Transverse colon (tissue), 4 donors: Measurements from ENCODE around the gene CSNK1D. TPM values are rescaled to one million over a fixed set of nuclear protein-coding genes. Genes with fewer than 3 reads are reported as not detected.

ENCODE experiments used
- DNase-seq: peaks from one replicate; pipeline ENCODE4 v3.0.0-alpha.2; 2019
- H3K27ac ChIP-seq, 4 donors: fragments of 200-600 bp; sonication (generic); 2 replicates each; pipeline ENCODE4 v1.5.1; 2016 to 2018; ENCODE audit warnings: inconsistent platforms in 4 of 4
- H3K27me3 ChIP-seq: fragments of 200-600 bp; sonication (generic); 2 replicates; pipeline ENCODE4 v1.5.1; 2017; ENCODE audit warnings: inconsistent platforms
- H3K36me3 ChIP-seq, 4 donors: fragments of 200-600 bp; sonication (generic); 2 replicates each; pipeline ENCODE4 v1.5.1; 2017 to 2019; ENCODE audit warnings: inconsistent platforms in 4 of 4
- H3K4me1 ChIP-seq, 4 donors: fragments of 200-600 bp; sonication (generic); 2 replicates each; pipeline ENCODE4 v1.5.1; 2017 to 2020; ENCODE audit warnings: inconsistent platforms in 4 of 4
- H3K4me3 ChIP-seq, 4 donors: fragments of 200-600 bp; sonication (generic); 1 replicate in 1 of 4; 2 replicates in 3 of 4; pipeline versions ENCODE4 v1.5.1 to v1.6.1; 2017 to 2019; ENCODE audit warnings: inconsistent platforms in 4 of 4
- H3K9me3 ChIP-seq, 2 donors: fragments of 200-600 bp; sonication (generic); 2 replicates each; pipeline ENCODE4 v1.5.1; 2017 to 2019; ENCODE audit warnings: inconsistent platforms in 2 of 2
- EP300 ChIP-seq: sonication (generic); formaldehyde crosslinking; IDR thresholded peaks from one replicate; pipeline ENCODE4 v1.6.1; 2017; ENCODE audit warnings: antibody characterized with exemption, low read depth
- POLR2A ChIP-seq: fragments of 450-650 bp; IDR thresholded peaks from one replicate; pipeline ENCODE4 v1.6.1; 2016; ENCODE audit warnings: antibody characterized with exemption, mild to moderate bottlenecking, moderate library complexity
- POLR2AphosphoS5 ChIP-seq, 3 donors: sonication (generic); formaldehyde crosslinking; IDR thresholded peaks; one replicate each; pipeline ENCODE4 v1.6.1; 2016; ENCODE audit warnings: antibody characterized with exemption in 3 of 3
- WGBS, 2 donors: methylation state at CpG; one replicate each; pipeline ENCODE4 v1.1.5; 2018; ENCODE audit warnings: low coverage in 1 of 2; 5-methylcytosine and 5-hydroxymethylcytosine counted together
- in situ Hi-C, 4 donors: fragments of 200-750 bp; cut with MboI; loops; one replicate each; pipeline versions ENCODE4 v1.15.0 to v1.15.1; 2017; ENCODE audit warnings: low sequenced_read_pairs in 3 of 4, low pct_ligation_motif_present in 1 of 4, low pct_unique_long_range_greater_than_20kb in 1 of 4
- intact Hi-C: fragments of 100-400 bp; cut with DNase I; formaldehyde crosslinking; loops from one replicate; pipeline ENCODE4 v1.15.1; 2023; ENCODE audit warnings: low total_unique reads
- total RNA-seq, 4 donors: library from RNA; depleted of rRNA; stranded (reverse); fragments of >200 nt; gene quantifications; one replicate each; pipeline ENCODE4 v1.1.0, GENCODE V29; 2016
- TF ChIP-seq, protein P1 (sequence below), 5 experiments: fragments of 200-600 bp in 3 of 5; fragments of 450-650 bp in 2 of 5; sonication (generic) in 3 of 5; IDR thresholded peaks; 1 replicate in 2 of 5; 2 replicates in 3 of 5; pipeline ENCODE4 v1.5.1; 2016 to 2017; ENCODE audit warnings: antibody characterized with exemption in 5 of 5, inconsistent platforms in 3 of 5, mild to moderate bottlenecking in 2 of 5, moderate library complexity in 1 of 5

The CSNK1D gene
- total RNA-seq, 4 donors from 2014 or later = 86.0 to 230 (median 148) TPM

DNA sequence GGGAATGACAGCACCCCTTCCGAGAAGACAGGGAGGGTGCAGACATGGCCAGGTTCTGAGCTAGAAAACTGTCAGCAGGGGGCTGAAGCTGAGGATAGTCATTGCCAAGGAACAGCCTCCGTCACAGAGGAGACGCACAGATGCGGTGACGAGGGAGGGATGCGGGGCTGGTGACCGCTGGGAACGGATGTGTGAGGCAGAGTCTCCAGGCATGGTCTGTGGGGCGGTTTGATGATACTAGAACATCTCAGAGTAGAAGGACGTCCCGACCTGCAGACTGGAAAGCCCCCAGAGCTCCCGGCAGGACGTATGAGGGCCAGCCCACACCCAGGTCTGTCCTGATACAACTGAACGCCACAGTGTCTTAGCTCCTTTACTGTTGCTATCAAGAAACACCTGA lies 1.8 kb upstream of the CSNK1D start:
- 93 to 94% methylated on average over 13 to 14 of the region's 14 CpGs for WGBS, 2 donors
- Histone ChIP-seq H3K9me3 (no peaks in the 10 kb centered on the region), H3K27me3 (no peaks in the 10 kb centered on the region), H3K27ac (no peak overlapping the region), H3K4me1 (peaks cover 22 to 35% (median 30%) of the 10 kb centered on the region in 4 donors), H3K4me3 (no peak overlapping the region), H3K36me3 (peaks cover 0 to 7% (median 0%) of the 10 kb centered on the region in 4 donors)
- intact Hi-C loops = no loop called here
- no peak for DNase-seq
- in situ Hi-C loops = no loop called here
- TF ChIP-seq EP300 (no peak), POLR2AphosphoS5 (IDR thresholded peaks at IDR 0.05) (no peak), POLR2A (no peak)
- TF ChIP-seq, protein P1, sequence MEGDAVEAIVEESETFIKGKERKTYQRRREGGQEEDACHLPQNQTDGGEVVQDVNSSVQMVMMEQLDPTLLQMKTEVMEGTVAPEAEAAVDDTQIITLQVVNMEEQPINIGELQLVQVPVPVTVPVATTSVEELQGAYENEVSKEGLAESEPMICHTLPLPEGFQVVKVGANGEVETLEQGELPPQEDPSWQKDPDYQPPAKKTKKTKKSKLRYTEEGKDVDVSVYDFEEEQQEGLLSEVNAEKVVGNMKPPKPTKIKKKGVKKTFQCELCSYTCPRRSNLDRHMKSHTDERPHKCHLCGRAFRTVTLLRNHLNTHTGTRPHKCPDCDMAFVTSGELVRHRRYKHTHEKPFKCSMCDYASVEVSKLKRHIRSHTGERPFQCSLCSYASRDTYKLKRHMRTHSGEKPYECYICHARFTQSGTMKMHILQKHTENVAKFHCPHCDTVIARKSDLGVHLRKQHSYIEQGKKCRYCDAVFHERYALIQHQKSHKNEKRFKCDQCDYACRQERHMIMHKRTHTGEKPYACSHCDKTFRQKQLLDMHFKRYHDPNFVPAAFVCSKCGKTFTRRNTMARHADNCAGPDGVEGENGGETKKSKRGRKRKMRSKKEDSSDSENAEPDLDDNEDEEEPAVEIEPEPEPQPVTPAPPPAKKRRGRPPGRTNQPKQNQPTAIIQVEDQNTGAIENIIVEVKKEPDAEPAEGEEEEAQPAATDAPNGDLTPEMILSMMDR (IDR thresholded peaks at IDR 0.05) = no peak

DNA sequence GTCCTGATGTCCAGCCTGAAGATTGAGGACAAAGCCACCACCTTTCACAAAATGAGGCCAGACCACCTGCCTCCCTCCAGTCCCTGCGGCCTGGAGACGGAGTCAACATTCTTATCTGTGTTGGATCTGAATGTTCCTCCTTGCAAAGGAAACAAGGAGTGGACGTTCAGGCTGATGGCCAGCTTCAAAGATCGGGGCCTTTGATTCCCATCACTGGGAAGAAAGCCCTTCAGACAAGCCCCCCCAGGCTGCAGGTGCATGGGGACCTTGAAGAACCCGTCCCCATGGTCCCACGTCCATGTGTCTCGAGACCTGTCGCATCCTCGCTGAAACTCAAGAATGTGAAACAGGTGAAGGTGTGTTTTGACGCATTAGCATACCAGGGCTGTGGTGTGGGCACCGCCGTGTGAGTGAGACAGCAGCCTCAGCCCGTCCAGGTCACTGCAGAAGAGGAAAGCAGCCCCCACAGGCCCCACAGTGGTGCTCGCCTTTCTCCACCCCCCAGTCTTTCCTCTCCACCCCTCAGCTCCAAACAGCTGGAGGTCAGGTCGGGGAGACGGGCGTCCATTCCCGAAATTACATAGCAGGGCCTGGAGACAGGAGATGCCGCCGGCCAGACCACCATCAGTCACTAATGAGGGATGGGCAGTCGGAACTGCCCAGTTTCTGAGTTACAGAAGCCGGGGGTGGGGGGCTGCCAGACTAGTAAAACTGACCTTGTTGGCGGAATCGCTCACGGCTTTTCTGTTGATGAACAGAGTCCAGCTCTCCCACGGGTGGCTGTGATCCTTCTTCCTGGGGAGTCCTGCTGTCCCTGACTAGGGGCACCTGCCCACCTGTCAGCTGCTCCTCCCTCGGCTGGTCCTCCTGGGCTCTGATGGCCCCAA lies 877 bp upstream of the CSNK1D start:
- 73% methylated on average over 27 of the region's 27 CpGs; no CpG with 5 or more reads in 1 of the 2 donors for WGBS, 2 donors
- Histone ChIP-seq H3K36me3 (peaks cover 0 to 7% (median 0%) of the 10 kb centered on the region in 4 donors), H3K9me3 (no peaks in the 10 kb centered on the region), H3K4me1 (peaks cover 31 to 44% (median 39%) of the 10 kb centered on the region in 4 donors), H3K27me3 (no peaks in the 10 kb centered on the region), H3K4me3 (peak overlapping the region; percentile 38 to 95 (median 76)), H3K27ac (peak overlapping the region; percentile 96 to 100 (median 98))
- TF ChIP-seq, protein P1 (IDR thresholded peaks at IDR 0.05) = no peak
- TF ChIP-seq POLR2AphosphoS5 (IDR thresholded peaks at IDR 0.05) (no peak), POLR2A (no peak), EP300 (no peak)
- no peak for DNase-seq
- in situ Hi-C loops (no loop called here), intact Hi-C loops (no loop called here)

DNA sequence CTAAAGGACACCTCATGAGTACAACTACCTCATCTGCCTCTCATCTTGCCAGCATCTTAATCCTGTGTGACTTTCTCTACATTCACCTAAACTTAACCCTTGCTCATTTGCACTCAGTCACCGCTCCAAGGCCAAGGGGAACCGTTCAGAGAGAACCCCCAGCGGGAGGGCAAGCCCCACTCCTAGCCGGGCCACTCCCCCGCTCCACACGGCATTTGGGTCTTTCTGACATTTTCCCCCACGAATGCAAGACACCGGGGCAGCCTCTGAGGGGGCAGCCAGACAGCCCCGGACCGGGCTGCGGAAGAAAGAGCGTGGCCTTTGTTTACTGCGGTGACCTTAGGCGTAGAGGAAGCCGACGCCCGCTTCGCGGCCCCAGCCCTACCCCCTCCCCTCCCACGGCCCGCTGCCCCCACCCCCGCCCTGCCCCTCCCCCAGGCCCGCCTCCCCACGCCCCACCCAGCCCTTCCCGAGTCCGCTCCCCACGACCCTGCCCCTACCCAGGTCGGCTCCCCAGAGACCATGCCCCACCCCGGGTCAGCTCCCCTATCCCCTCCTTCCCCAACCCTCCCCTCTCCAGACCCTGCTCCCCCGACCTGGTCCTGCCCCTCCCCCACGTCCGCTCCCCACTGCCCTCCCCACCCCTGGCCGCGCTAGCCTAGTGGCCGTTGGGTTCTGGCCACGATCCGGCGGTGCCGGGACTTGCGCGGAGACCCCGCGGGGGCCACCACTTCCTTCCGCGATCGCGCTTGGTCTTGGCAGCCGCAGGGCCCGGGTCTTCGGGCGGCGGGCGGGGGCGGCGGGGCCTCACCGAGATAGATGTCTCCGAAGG lies 789 bp downstream of the CSNK1D start:
- peaks cover 47 to 61% (median 56%) of the 10 kb centered on the region in 4 donors for H3K4me1 ChIP-seq
- intact Hi-C loops = no loop called here
- peak overlapping the region; percentile 71 to 95 (median 86) for H3K4me3 ChIP-seq
- TF ChIP-seq POLR2A (peak; percentile 7), POLR2AphosphoS5 (IDR thresholded peaks at IDR 0.05) (peak in 1 of 3 donors; percentile 7), EP300 (no peak)
- TF ChIP-seq, protein P1 (IDR thresholded peaks at IDR 0.05) = no peak
- DNase-seq = peak; percentile 58
- peak overlapping the region; percentile 96 to 100 (median 98) for H3K27ac ChIP-seq
- peaks cover 0 to 7% (median 0%) of the 10 kb centered on the region in 4 donors for H3K36me3 ChIP-seq
- H3K9me3 ChIP-seq = no peaks in the 10 kb centered on the region
- in situ Hi-C loops = no loop called here
- H3K27me3 ChIP-seq = no peaks in the 10 kb centered on the region
- WGBS, 2 donors = 0% methylated on average over 1 to 17 of the region's 57 CpGs

DNA sequence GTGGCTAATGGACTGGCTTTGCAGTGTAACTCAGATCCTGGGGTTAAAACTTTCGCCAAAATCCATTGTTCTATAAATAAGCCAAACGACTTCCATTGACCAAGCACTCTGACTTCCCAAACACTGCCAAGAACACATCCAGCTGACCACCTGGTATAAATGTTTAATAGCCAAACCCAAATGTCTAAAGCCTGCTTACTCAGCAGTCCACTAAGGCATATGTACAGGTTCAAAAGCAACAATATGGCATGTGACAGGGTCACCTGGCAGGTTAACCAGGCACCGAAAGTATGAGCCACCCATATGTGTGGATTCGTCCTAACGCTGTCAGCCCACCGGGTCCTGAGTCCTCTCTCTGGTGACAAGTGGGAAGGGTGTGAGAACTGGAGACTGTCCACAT lies 2.1 kb downstream of the CSNK1D start:
- Histone ChIP-seq H3K27ac (peak overlapping the region; percentile 96 to 100 (median 98)), H3K4me3 (no peak overlapping the region), H3K9me3 (no peaks in the 10 kb centered on the region), H3K4me1 (peaks cover 56 to 74% (median 68%) of the 10 kb centered on the region in 4 donors), H3K36me3 (peaks cover 0 to 7% (median 0%) of the 10 kb centered on the region in 4 donors), H3K27me3 (no peaks in the 10 kb centered on the region)
- in situ Hi-C loops = no loop called here
- DNase-seq = no peak
- TF ChIP-seq EP300 (no peak), POLR2A (no peak), POLR2AphosphoS5 (IDR thresholded peaks at IDR 0.05) (no peak)
- TF ChIP-seq, protein P1 (IDR thresholded peaks at IDR 0.05) = no peak
- intact Hi-C loops = no loop called here
- WGBS, 2 donors = 84% methylated on average over 6 of the region's 6 CpGs; no CpG with 5 or more reads in 1 of the 2 donors
